SW480 (cell line): ENCODE measurements around the gene AKAP13.
"Not testable (repeated sequence)": the region's sequence is repeated elsewhere in the genome, so short reads cannot be mapped to it uniquely, and the experiment has no call there.

Source experiments
- DNase-seq: peaks from one replicate; pipeline ENCODE4 v3.0.0-alpha.2; 2016; ENCODE audit warnings: low spot score

AKAP13 gene

GRCh38 chr15:85350395-85350794 is 30.0 kb upstream of the AKAP13 start:
- no peak for DNase-seq

- not testable (repeated sequence) for DNase-seq
Observed at GRCh38 chr15:85351501-85351900, 28.9 kb upstream of the AKAP13 start.

DNA sequence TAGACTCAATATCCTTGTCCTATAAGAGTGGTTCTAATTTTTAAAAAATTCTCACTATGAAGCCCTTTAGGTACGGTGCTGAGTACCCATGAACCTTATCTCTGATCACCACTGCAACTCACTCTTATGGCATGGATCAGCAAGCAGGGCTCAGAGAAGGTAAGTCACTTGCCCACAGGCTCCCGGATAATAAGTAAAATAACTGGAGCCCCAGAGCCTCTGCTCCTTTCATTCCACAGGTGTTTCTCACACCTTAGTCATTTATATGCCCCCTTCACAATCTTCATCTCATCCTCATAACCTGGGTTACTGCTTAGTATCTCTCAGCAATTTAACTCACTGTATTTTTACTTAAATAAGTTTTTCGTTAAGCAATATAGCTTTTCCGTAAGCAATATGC is 28.4 kb upstream of the AKAP13 start:
- DNase-seq, result no peak

- no peak for DNase-seq
Observed at GRCh38 chr15:85353516-85353915, 26.9 kb upstream of the AKAP13 start.

DNA sequence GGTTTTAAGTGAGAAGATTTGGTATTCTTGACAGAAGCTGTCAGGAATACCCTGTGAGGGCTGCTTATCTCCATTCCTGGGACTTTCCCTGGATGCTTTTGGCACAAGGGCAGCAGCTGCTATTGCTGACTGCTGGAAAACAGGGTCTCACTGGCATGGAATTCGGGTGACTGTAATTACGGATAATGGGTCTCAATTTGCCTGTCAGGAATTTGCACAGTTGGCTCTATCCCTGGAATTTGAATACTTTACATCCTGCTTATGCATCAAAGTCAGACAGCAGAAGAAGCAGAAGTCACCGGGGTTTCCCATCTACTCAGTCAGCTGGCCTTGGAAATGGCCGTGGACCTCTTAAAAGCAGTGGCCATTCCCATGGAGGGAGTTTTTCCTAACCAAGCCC is 25.9 kb upstream of the AKAP13 start:
- no peak for DNase-seq

DNA sequence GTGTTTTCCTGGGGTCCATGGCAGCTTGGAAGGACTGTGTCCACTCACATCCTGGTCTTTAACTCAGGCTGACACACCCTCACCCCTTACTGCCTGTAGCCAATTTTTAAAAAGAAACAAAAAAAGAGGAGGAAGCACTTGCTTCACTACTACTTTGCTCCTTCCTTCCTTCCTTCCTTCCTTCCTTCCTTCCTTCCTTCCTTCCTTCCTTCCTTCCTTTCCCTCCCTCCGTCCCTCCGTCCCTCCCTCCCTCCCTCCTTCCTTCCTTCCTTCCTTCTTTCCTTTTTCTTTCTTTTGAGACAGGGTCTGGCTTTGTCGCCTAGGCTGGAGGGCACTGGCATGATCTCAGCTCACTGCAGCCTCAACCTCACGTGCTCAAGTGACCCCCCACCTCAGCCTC is 25.5 kb upstream of the AKAP13 start:
- DNase-seq, result no peak

GRCh38 chr15:85356276-85356675 is 24.1 kb upstream of the AKAP13 start:
- DNase-seq, result no peak

DNA sequence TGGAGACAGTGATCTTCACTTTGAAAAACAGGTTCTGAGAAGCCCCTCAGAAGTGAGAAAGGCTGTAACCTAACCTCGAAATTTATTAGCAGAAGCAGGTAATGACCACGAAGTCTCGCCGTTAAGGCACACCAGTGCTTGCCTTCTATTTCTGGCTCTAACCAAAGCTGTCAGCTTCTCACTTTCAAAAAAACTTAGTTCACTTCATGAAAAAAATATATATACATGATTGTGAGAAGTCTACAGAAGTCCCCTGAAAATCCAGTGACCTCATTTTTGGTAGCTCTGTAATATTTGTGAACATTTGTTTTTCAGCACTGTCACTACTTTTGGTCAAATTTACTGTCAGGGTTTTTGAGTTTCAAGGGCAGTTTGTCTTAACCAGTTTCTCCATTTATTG is 19.1 kb upstream of the AKAP13 start:
- no peak for DNase-seq

GRCh38 chr15:85362436-85363081 is 17.8 kb upstream of the AKAP13 start:
- DNase-seq, result no peak

DNA sequence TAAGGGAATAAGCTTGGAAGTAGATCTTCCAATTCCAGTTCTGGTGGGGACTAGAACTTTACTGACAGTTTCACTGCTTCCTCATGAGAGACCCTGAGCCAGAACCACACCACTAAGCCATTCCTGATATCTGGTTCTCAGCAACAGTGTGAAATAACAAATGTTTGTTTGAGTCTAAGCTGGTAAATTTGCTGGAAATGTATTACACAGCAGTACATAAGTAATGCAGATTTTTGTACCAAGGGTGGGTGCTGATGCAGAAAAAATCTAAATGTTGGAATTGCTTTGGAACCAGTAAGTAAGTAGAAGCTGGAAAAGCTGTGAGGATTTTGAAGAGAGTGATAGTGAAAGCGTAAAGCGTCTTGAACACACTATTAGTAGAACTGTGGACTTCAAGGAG is 14.4 kb upstream of the AKAP13 start:
- no peak for DNase-seq

DNA sequence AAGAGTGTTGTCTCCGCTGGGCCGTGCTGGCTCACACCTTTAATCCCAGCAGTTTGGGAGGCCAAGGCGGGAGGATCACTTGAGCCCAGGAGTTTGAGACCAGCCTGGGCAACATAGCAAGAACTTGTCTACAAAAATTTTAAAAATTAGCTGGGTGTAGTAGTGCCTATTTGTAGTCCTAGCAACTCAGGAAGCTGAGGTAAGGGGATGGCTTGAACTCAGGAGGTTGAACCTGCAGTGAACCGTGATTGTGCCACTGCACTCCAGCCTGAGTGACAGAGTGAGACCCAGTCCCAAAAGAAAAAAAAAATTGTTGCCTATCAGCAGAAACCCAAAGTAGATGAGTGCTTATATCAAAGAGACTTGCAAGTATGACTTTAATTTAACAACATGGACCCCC is 12.7 kb upstream of the AKAP13 start:
- no peak for DNase-seq

GRCh38 chr15:85374831-85375230 is 5.6 kb upstream of the AKAP13 start:
- no peak for DNase-seq

DNA sequence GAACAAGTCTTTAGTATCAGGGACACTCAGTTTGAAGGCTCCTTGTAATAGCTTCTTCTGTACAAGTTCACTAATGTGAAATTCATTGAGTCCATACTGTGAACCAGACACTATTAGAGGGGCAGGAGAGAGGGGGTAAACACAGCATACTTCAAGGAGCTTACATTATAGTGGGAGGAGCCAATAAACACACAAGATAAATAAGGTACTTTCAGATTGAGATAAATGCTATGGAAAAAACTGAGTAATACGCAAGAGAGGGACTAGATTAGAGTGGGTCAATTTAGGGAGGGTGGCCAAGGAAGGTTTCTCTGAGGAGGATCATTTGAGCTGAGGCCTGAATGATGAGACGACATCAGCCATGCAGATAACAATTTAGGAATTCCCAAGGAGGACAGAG is 3.1 kb upstream of the AKAP13 start:
- no peak for DNase-seq

GRCh38 chr15:85377986-85378385 is 2.4 kb upstream of the AKAP13 start:
- no peak for DNase-seq

- peak; percentile 64 for DNase-seq
Observed at GRCh38 chr15:85379403-85380131, 836 bp upstream of the AKAP13 start.

DNA sequence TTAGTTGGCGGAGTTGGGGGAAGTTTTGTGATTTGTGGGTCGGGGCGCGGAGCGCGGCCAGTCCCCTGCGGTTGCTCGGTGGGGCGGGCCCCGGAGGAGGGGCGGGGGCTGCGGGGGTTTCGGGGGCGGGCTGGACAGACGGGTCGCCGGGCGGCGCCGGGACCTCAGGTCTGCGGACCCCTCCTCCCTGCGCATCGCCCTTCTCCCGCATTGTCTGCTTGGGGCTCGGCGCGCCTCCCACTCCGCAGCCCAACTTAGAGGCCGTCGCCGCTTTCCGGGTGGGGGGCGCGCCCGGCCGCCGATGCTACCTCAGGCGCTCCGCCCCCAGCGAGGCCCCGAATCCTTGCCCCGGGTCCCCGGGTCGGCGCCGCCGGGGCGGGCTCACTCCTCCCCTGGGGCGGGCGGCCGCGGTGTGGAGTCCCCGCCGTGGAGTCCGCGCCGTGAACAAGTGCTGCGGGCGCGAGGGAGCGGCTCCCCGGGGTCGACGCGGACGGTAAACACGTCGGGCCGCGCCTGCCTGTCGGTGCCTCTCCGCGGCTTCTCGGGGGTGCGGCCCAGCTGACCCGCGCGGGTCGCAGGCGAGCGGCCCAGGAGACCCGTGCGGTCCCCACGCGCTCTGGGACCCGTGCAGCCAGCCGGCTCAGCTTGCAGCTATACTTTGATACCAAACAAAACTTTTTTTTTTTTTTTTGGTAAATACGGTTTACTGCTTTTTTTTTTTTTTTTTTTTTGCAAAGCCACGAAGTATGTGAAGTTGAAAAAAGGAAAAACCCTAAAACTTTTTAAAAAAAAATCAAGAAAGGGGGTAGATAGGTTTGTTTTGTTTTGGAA is 624 bp downstream of the AKAP13 start:
- peak; percentile 64 for DNase-seq

GRCh38 chr15:85381850-85382751 is 1.7 kb downstream of the AKAP13 start:
- peak; percentile 29 for DNase-seq

DNA sequence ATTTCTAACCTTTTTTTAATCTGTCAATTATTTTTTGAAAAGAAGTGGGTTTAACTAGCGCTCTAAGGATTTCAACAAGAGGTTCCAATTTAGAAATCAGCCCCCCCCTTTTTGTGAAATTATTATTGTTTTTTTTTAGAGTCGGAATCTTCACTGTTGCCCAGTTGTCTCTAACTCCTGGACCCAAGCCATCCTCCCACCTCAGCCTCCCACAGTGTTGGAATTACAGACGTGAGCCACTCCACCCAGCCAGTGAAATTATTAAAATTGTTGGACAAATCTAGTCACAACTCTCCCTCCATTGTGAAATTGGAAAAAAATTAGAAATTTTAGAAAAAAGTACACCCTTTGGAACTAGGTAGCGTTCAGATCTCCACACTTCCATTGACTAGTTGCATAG is 2.5 kb downstream of the AKAP13 start:
- DNase-seq, result no peak

GRCh38 chr15:85383470-85384148 is 3.2 kb downstream of the AKAP13 start:
- DNase-seq, result no peak

DNA sequence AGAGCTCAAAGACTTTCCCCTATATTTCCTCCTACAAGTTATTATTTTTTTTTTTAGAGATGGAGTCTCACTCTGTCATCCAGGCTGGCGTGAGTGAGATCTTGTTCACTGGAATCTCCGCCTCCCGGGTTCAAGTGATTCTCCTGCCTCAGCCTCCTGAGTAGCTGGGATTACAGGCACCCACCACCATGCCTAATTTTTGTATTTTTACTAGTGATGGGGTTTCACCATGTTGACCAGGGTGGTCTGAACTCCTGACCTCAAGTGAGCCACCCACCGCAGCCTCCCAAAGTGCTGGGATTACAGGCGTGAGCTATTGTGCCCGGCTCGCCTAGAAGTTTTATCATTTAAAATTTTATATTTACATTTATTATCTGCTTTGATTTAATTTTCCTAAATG is 5.9 kb downstream of the AKAP13 start:
- DNase-seq, result no peak

DNA sequence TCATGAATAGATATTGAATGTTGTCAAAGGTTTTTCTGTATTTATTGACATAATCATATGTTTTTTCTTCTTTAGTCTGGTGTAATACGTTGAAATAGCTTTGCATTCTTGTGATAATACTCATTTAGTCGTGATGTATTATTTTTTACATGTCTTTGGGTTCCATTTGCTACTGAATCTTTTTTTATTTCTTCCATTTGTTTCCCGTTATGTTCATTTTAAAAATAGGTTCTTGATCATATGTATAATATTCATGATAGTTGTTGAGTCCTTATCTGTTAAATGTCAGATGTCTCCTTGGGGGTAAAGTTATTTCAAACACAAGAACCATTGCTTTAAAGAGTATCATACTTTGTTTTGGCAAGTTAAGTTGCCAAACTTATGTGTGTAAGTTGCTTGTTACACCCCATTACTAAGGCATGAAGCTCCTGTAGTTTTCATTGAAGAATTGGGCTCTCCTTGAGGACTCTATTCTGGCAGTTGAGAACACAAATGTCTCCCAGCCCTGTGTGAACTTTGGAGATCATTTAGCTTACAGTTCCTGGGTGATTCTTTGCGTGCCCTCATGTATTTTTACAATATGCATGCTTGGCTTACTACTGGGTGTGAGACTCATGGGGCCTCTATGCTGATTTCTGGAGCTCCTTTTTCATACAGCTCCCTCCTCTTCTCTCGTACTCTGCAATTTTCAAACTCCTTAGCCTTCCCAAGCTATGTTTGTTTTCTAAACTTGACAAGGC is 8.3 kb downstream of the AKAP13 start:
- no peak for DNase-seq
